ENCODE data around the gene F5.
A peak's percentile ranks its signal among the peaks of the same experiment; 100 is the strongest.

The F5 gene

DNA sequence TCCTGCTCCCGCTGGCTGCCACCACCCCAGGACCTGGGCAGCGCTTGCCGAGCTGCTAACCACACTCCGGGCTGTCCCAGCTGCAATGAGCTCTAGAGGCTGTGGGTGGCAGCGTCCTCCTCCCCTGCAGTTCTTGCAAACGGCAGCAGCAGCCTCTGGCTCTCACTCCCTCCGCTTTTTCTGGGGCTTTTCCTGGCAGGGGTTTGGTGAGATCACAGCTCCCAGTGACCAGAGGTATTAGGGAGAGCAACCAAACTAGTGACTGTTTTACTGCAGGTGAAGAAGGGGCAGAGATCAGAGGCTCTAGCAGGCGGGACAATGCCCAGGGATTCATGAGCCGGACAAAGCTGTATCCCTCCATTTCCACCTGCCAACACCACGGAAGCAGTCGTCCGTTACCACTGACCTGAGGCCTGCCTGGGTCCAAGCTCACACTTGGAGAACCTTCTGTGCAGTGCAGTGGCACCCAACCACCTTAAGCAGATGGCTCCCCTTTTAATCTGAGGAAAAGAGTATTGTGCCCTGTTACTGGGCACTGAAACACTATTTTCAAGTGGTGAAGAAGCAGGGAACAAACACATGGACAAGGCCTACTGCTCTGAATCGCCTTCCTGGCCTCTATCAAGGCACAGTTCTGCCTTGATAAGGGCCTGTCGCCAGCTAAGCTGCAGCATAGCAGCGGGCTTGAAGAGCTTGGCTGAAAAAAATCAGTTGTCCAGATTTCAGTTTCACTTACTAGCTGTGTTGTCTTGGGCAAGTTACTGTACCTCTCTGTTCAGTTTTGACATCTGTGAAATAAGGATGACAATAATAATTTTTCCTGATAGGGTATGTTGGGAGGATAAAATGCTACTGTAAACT lies at the start of gene F5:
Gene F5 (minus strand): TSS at position 87 of the 861 bp plus-strand sequence. CDS start 95 bp downstream, outside the sequence.
- peak; percentile 65 for DNase-seq (ENCODE audit: low spot score)

DNA sequence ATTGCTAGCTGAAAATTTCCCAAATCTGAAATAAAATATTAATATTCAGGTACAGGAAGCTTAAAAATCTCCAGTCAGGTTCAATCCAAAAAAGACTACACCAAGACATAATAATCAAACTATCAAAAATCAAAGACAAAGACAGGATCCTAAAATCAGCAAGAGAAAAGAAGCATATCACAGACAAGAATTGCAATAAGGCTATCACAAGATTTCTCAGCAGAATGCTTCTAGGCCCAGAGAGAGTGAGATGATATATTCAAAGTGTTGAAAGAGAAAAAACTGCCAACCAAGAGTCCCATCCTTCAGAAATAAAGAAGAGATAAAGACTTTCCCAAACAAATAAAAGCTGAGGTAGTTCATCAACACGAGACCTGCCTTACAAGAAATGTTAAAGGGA lies 48.6 kb upstream of the F5 start:
- no peak for DNase-seq (ENCODE audit: low spot score)

DNA sequence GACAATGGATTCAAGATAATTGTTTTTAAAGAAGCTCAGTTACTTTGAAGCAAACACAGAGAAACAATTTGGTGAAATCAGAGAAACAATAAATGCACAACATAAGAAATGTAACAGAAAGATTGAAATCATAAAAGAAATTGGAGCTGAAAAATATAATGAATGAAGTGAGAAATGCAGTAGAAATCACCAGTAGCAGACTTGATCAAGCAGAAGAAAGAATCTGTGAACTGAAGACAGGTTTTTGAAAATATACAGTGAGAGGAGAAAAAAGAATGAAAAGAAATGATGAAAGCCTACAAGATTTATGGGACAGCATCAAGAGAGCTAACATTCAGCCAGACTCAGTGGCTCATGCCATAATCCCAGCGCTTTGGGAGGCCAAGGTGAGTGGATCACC lies 47.9 kb upstream of the F5 start:
- DNase-seq (ENCODE audit: low spot score): no peak

DNA sequence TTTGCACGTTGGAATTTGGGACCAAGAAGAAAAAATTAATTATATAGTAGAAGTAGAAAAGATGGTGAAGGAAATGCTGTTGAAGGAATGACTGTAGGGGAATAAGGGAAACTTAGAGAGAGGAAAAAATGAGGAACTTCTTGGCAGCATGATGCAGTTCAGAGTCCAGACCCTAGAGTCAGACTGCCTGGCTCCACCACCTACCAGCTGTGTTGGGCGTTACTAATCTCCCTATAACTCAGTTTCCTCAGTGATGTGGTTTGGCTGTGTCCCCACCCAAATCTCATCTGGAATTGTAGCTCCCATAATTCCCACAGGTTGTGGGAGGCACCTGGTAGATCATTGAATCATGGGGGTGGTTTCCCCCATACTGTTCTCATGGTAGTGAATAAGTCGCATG lies 45.0 kb upstream of the F5 start:
- DNase-seq (ENCODE audit: low spot score): no peak

DNA sequence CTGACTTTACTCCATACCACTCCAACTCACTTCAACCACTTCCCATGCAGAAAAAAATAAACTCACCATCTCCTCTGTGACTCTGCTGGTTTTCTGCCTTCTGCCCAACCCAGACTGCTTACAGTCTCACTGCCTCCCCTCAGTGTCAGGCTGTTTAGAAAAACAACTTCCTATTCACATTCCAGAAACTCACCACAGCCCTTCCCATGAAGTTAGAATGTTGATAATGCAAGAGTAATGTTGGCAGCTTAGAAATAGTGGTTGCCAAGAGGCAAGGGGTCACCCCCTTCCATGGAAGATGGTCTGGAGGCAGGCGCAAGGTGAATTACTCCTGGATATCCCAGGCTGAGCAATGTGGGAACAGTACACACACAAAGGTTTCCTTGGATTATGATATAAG lies 43.7 kb upstream of the F5 start, which contains the start of gene SELP:
Gene SELP (minus strand): TSS at position 119 of the 400 bp plus-strand sequence. CDS start 50 bp downstream, at position 69.
- no peak for DNase-seq (ENCODE audit: low spot score)

DNA sequence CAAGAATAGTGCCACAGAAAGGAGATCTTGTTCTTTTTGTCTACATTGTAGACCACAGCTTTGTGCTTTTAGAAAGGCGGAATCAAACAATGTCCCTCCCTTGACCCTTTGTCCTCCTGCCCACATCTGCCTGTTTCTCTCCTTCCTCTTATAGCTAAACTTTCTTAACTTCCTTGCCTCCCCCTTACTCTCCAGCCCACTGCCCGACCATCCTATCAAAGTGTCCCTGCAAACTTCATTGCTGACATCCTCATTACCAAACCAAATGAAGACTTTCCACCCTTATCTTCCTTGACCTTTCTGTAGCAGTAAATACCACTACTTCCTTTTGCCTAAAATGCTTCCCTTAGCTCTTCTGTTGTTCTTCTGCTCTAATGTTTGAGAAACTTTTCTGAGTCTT lies 38.6 kb upstream of the F5 start:
- DNase-seq (ENCODE audit: low spot score): no peak

DNA sequence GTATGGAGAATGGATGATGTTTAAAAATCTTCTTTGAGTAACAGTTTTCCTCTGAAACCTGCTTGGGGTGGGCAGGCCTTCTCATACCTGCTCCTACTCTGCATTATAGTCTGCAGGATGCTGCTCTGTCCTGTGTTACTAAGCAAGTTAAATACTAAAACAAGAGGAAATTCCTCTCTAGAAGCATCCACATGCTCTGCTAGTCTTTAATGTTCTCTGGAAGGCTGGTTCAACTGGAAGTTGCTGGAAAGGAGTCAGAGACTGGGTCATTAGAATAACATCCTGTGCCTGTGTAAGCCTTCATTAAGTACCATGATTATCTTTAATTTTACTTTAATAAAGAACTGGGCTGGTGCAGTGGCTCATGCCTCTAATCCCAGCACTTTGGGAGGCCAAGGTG lies 37.8 kb upstream of the F5 start:
- no peak for DNase-seq (ENCODE audit: low spot score)

DNA sequence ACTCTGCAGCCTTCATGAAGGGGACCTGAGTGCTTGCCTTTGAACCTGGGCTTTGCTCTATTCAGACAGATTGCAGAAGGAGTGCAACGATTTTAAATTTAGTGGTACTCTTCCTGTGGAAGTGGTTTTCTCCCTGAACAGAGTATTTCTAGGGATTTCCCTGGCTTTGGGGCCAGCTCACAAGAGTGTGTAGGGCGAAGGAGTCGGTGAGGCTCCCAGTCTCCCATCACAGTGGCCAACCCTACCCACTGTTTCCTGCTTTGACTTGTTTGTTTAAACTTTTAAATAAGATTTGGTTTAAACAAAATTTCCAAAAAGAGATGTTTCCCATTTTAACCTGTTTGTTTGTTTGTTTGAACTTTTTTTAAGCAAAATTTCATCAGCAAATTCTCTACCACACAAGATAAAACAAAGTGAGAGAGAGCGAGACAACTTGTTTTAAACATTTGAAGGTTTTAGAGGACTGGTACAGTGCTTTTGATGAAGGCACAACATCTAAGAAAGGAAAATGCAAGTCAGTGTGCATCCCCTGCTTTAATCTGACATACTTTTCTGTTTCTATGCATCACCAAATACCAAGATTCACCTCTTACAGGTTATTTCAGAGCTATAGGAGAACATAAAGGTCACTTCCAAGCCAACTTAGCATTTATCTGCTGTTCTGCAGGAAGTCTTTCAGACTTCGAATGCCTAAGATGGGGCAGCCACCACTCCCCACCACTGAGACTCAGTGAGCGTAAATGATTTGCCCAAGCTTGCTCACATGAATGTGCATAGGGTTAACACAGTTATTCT lies 37.0 kb upstream of the F5 start:
- DNase-seq (ENCODE audit: low spot score): no peak

DNA sequence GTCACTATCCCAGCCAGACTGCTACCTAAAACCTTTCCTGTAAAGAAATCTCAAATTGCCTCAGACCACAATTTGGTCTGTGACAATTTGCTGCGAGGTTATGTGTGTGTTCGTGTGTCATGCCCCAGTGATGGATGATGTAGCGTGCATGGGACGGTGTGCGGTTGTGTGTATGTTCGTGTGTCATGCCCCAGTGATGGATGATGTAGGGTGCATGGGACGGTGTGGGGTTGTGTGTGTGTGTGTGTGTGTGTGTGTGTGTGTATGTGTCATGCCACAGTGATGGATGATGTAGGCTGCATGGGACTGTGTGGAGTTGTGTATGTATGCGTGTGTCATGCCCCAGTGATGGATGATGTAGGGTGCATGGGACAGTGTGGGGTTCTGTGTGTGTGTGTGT lies 34.3 kb upstream of the F5 start:
- no peak for DNase-seq (ENCODE audit: low spot score)

DNA sequence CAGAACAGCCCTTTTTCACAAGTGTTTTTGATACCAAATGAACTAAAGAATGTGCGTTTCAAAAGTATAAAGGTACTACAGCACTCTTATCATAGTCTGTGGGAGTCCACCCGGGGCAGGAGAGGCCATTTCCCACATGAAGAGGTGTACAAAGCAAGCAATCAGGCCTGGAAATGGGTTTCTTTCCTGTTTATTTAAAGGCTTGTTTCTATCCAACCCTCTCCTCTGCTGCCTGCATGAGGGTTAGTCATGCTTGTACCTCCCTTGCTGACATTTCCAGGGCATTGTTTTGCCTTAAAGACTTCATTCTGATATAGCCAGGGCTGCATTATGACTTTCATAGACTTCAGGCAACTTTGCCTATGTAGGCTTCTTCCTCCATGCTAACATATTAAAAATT lies 32.1 kb upstream of the F5 start:
- no peak for DNase-seq (ENCODE audit: low spot score)

DNA sequence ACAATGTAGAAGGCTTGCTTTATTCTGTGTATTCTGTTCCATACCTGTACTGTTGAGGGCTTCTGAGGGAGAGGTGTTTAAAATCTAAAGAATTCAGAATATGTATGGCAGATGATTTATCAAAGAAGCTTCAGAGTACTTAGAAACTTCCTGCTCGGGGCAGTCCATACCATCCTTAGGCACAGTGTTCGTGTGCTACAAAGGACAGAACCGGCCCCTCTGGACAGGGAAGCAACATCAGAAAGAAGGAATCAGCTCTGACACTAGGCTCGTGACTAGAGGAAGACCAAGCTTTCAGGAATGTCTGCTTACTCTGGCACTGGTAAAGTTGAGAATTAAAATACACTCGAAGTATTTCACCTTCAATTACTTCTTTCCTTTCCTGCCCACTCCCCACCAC lies 29.5 kb upstream of the F5 start:
- no peak for DNase-seq (ENCODE audit: low spot score)

DNA sequence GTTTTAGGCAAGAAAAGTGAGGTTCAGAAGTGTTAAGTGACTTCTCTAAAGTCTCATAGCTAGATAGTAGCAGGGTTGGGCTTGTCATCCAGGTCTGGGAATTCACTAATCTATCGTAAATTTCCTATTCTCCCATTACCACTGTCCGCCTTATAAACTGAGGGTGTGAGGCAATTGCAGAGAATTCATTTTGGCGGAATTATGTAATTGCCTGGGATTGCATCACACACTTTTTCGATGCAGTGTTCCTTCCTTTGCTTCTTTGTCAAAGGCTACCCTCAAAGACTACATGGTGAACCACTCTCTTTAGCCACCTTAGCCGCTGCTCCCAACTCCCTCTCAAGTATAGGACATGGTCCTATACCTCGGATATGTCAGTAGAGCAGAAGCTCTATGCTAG lies 24.6 kb upstream of the F5 start:
- no peak for DNase-seq (ENCODE audit: low spot score)

DNA sequence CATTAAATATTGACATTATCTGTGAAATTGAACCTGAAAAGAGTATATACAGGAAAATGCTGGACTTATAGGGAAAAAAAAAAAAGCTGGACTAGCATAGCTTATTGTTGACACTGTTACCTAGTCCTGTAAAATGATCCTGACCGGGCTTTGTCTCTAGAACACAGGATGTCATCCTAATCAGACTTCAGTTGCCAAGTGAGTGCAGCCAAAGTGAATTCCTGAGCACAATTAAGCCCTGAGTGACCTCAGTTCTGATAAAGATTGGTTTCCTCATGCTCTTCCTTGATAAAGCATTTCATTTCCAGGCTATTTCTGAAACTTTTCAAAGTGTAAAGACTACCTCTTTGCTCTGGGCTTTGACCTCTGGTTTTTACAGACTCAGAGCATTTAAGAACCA lies 23.8 kb upstream of the F5 start:
- no peak for DNase-seq (ENCODE audit: low spot score)

DNA sequence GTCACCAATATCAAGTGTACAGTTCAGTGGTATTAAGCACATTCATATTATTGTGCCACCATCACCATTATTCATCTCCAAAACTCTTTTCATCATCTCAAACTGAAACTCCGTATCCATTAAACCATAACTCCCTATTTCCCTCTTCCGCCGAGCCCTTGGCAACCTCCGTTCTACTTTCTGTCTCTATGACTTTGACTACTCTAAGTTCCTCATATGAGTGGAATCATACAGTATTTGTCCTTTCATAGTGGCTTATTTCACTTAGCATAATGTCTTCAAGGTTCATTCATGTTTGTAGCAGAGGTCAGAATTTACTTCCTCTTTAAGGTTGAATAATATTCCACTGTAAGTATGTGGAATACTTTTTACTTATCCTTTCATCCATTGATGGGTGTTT lies 21.9 kb upstream of the F5 start:
- no peak for DNase-seq (ENCODE audit: low spot score)

DNA sequence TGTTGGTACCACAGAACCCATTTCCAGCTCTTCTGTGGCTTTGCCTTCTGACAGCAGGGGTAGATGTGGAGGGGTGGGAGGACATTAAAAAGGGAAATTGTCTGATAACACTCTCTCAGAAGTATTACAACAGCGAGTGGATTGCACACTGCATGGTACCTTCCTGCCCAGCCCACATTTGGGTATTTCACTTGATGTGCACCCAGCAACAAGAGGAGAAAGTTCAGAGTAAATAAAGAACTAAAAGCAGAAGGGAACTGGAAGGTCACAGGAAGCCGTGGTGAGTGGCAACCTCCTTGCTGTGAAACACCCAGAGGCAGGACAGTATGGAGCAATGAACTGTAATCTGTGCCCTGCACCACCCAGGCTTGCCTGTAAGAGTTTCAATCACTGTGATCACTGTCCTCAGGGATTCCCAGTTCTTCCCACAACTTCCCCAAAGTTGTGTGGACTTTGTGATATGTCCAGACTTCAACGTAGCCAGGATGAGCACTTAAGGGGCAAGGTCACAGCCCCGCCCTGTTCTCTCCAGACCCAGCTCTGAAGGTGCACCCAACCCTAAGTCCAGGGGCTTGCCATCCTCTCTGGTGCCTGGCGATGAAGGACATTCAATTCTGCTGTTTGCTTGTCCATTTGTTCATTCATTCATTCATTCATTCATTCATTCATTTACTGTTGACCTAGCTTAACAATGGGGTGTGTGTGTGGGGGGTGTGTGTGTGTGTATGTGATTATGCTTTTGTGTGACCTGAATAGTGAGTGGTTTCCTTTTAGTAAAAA lies 18.7 kb upstream of the F5 start:
- no peak for DNase-seq (ENCODE audit: low spot score)

DNA sequence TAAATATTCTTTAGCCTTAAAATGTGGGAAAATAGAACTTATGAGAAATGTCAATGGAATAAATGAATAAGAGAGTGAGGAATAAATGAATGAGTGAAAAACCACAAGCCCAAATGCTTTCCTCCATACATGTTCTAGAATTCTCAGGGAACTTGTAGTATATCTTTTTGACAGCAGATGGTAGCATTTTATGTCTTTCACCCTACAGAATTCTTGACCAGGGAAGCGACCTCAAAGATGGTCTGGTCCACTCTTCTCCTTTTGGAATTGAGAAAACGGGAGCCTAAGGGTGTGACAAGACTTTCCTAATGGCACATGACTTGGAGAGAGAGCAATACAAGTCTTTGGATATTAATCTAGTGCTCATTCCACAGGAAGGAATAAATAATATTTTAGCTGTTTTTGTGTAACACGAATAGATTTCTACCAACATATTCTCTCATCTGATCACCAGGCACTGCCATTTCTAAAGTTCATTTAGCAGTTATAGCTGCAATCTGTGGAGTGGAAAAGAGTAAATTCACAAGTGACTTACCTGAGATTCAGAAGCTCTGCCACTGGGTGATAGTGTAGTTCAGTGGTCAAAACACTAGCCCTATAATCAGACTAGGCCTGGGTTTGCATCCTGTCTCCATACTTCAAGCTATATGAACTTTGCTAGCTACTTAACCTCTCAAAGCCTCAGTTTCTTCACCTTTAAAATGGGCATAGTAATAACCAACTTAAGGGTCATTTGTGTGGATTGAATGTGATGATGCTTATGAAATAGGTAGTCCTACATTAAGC lies 15.0 kb upstream of the F5 start:
- peak; percentile 9 for DNase-seq (ENCODE audit: low spot score)

DNA sequence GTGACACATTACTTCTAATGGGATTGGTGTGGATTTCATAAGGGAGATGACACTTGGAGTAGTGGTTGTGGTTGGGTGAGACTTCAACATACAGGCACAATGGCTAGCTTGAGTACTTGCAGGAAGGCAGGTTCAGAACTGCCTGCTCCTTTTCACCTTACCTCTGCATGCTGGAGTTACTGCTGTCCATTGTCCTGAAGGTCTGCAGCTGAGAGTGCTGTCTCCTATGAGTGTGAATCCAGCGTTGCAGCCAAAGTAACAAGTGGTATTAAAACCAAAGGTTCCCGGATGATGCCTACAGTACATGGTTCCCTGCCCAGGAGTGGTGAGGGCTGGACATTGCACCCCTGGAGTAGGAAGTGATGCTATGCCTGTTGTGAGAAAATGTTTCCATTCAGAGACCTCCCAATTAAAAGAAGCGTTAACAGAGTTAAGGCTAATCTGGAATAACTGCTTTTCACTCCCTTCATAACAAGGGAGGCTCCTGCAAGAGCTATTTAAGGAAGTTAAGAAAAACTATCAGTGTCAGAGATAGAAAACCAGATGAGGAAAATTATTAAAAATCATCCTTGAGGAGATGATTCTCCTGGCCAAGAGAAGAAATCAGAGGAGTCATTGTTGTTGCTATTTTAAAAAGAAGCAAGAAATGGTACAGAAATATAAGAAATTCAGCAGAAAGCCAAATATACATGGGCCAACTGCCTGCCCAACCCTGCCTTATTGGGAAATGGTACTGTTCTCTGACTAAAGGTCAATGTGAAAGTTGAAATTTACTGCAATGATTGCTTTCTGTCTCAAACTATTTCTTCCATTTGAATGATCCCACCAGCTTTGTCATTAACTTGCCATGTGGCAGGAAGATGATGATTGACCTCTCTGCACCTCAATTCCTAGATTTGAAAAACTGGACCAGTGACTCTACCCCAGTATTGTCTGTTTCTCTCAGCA lies 9.8 kb upstream of the F5 start:
- no peak for DNase-seq (ENCODE audit: low spot score)

DNA sequence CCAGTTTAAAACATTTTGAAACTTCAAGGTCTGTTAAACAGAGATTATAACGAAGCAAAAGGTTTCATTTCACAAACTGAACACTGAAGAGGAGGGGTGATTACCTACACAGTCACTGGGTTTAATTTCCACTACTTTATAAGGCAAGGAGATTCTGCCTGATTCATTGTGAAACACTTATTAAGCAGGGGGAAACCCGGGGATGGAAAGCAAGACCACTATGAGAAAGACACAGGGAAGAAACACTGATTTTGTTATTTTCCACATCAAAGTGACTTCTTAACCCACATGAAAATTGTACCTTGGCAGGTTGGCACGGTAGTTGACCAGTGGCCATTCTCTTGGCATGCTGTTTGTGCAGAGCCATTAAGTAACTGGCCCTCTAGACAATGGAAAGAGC lies 8.1 kb upstream of the F5 start:
- DNase-seq (ENCODE audit: low spot score): no peak

DNA sequence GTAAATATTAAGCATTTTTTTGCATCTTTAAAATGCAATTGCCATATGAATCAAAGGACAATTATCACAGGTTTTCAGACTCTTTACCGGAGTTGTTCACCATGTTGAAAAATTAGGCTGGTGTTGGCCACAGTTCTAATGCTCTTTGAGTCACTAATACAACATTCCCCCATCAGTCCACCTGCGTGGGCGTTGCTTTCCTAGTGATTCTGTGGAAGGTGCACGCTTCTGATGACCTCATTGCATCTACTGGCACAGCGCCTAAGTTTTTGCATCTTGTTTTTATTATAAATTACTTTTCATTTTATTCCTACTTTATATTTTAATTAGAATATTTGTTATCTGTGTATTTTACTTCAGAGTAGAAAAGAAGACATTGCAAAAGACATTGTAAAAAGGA lies 4.7 kb upstream of the F5 start:
- DNase-seq (ENCODE audit: low spot score): no peak

DNA sequence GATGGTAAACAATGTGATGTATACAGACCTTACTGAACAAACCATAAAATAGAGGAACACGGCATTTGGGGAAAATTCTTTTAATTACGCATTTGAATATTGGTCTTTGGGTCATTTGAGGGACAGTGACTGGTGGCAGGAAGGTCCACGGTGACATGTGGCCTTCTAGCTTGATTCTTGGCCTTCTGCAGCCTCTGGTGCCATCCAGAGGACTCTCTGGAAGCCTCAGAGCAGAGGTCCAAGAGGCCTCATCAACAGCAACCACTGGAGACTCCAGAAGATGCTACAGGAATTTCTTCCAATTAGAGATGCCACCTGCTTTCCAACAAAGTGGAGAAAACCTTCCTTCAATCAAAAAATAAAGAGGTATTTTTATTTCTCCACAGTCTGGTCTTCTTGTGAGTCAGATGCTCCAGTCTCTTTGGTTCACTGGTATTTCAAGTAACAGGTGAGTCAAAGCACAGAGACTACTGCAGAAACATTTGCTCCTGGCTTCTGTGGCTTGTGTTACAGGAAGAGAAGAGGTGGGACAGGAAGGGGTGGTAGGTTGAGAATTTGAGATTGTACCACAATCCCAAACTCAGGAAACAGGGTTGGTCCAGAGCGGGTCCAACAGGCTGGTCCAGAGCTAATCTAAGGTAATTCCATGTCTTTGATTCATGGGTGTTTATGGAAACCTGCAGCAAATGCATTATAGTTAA lies 2.7 kb upstream of the F5 start:
- DNase-seq (ENCODE audit: low spot score): no peak
